Stimulated activated CD4-positive, alpha-beta T cell treated with anti-CD3 and anti-CD28 coated beads, Interleukin-15, amount 100 ng/mL, for 48 hours (primary cell): ENCODE results near the gene RAB1B.
"Not testable (repeated sequence)": the region's sequence is repeated elsewhere in the genome, so short reads cannot be mapped to it uniquely, and the experiment has no call there.

ENCODE experiments used
- DNase-seq, 2 donors: peaks; one replicate each; pipeline ENCODE4 v3.0.0-alpha.2; 2020; ENCODE audit warnings: low read depth in 2 of 2

The RAB1B gene

GRCh38 chr11:66267379-66268243 is 828 bp upstream of the RAB1B start:
- peak; percentile 81 to 88 for DNase-seq

- DNase-seq: no peak
These were observed 790 bp downstream of the RAB1B start for GRCh38 chr11:66268952-66269905.

GRCh38 chr11:66271816-66272215 is 3.4 kb downstream of the RAB1B start:
- DNase-seq: no peak

- no peak for DNase-seq
These were observed 4.2 kb downstream of the RAB1B start for GRCh38 chr11:66272596-66272995.

GRCh38 chr11:66274219-66274618 is 5.8 kb downstream of the RAB1B start:
- DNase-seq: no peak

GRCh38 chr11:66275396-66275795 is 7.0 kb downstream of the RAB1B start:
- DNase-seq: no peak

GRCh38 chr11:66275984-66276612 is 7.7 kb downstream of the RAB1B start:
- DNase-seq: no peak

GRCh38 chr11:66276619-66277018 is 8.2 kb downstream of the RAB1B start:
- not testable (repeated sequence) for DNase-seq

- DNase-seq: not testable (repeated sequence)
These were observed 8.6 kb downstream of the RAB1B start for GRCh38 chr11:66277064-66277463.

GRCh38 chr11:66277471-66278362 is 9.3 kb downstream of the RAB1B start, which contains the start of gene CNIH2:
Gene CNIH2 (plus strand): TSS chr11:66278175. CDS start chr11:66278457, 282 bp downstream.
- DNase-seq: no peak

GRCh38 chr11:66278363-66279091 is 10.1 kb downstream of the RAB1B start:
- no peak for DNase-seq

- no peak for DNase-seq
These were observed 10.8 kb downstream of the RAB1B start for GRCh38 chr11:66279092-66279734.

GRCh38 chr11:66280428-66280827 is 12.0 kb downstream of the RAB1B start:
- no peak for DNase-seq

GRCh38 chr11:66281001-66281400 is 12.6 kb downstream of the RAB1B start:
- DNase-seq: no peak

GRCh38 chr11:66281776-66282467 is 13.5 kb downstream of the RAB1B start:
- DNase-seq: no peak

- peak; percentile 98 for DNase-seq
These were observed 14.3 kb downstream of the RAB1B start for GRCh38 chr11:66282468-66283455.

- DNase-seq: no peak
These were observed 15.1 kb downstream of the RAB1B start for GRCh38 chr11:66283461-66284105.
